HEK293 (cell line): ENCODE data around the gene CDK6.

Source experiments
- CTCF ChIP-seq: fragments of 450-650 bp; formaldehyde crosslinking; IDR thresholded peaks from 2 replicates; pipeline ENCODE4 v1.5.1; 2016; ENCODE audit warnings: missing biosample characterization, missing genetic modification characterization
- GLI4 ChIP-seq: fragments of 450-650 bp; formaldehyde crosslinking; IDR thresholded peaks from 2 replicates; pipeline ENCODE4 v1.5.1; 2016; ENCODE audit warnings: missing biosample characterization, missing genetic modification characterization
- HIC1 ChIP-seq: fragments of 450-650 bp; formaldehyde crosslinking; IDR thresholded peaks from 2 replicates; pipeline ENCODE4 v1.5.1; 2016; ENCODE audit warnings: missing biosample characterization, missing genetic modification characterization
- KLF10 ChIP-seq: fragments of 450-650 bp; IDR thresholded peaks from 2 replicates; pipeline ENCODE4 v1.5.1; 2018; ENCODE audit warnings: missing biosample characterization, mild to moderate bottlenecking, missing genetic modification characterization
- REST ChIP-seq: fragments of 450-650 bp; formaldehyde crosslinking; IDR thresholded peaks from 2 replicates; pipeline ENCODE4 v1.5.1; 2016; ENCODE audit warnings: missing biosample characterization, missing genetic modification characterization
- ZBTB8A ChIP-seq: fragments of 450-650 bp; formaldehyde crosslinking; IDR thresholded peaks from 2 replicates; pipeline ENCODE4 v1.5.1; 2016; ENCODE audit warnings: missing biosample characterization, missing genetic modification characterization
- ZNF138 ChIP-seq: fragments of 450-650 bp; formaldehyde crosslinking; IDR thresholded peaks from 2 replicates; pipeline ENCODE4 v1.5.1; 2016; ENCODE audit warnings: missing biosample characterization, missing genetic modification characterization, borderline replicate concordance
- ZNF148 ChIP-seq: fragments of 450-650 bp; formaldehyde crosslinking; IDR thresholded peaks from 2 replicates; pipeline ENCODE4 v1.5.0; 2017; ENCODE audit warnings: missing biosample characterization, missing genetic modification characterization, borderline replicate concordance
- ZNF157 ChIP-seq: fragments of 450-650 bp; formaldehyde crosslinking; IDR thresholded peaks from 2 replicates; pipeline ENCODE4 v1.5.1; 2016; ENCODE audit warnings: missing biosample characterization, missing genetic modification characterization
- ZNF175 ChIP-seq: fragments of 450-650 bp; formaldehyde crosslinking; IDR thresholded peaks from 2 replicates; pipeline ENCODE4 v1.5.1; 2016; ENCODE audit warnings: missing biosample characterization, missing genetic modification characterization
- ZNF221 ChIP-seq: fragments of 450-650 bp; formaldehyde crosslinking; IDR thresholded peaks from 2 replicates; pipeline ENCODE4 v1.5.1; 2017; ENCODE audit warnings: missing biosample characterization, missing genetic modification characterization, borderline replicate concordance
- ZNF280C ChIP-seq: fragments of 450-650 bp; formaldehyde crosslinking; IDR thresholded peaks from 2 replicates; pipeline ENCODE4 v1.5.1; 2016; ENCODE audit warnings: missing biosample characterization, missing genetic modification characterization
- ZNF292 ChIP-seq: fragments of 450-650 bp; formaldehyde crosslinking; IDR thresholded peaks from 2 replicates; pipeline ENCODE4 v1.5.1; 2016; ENCODE audit warnings: low read depth, missing biosample characterization, missing genetic modification characterization, borderline replicate concordance
- ZNF777 ChIP-seq: fragments of 450-650 bp; formaldehyde crosslinking; IDR thresholded peaks from 2 replicates; pipeline ENCODE4 v1.5.1; 2017; ENCODE audit warnings: missing biosample characterization, missing genetic modification characterization, borderline replicate concordance

- no peak for TF ChIP-seq CTCF
- TF ChIP-seq ZNF280C (tag by site-specific recombination) = no peak
- TF ChIP-seq GLI4 (tag by site-specific recombination) = no peak
- TF ChIP-seq REST (tag by site-specific recombination) = no peak
- TF ChIP-seq ZNF292 (tag by site-specific recombination) = no peak
- no peak for TF ChIP-seq ZBTB8A (tag by site-specific recombination)
- TF ChIP-seq ZNF157 = no peak
- TF ChIP-seq KLF10 (tag by site-specific recombination) = no peak
- no peak for TF ChIP-seq ZNF777
- TF ChIP-seq HIC1 = no peak
- TF ChIP-seq ZNF148 (tag by site-specific recombination) = no peak
- TF ChIP-seq ZNF175 = no peak
- TF ChIP-seq ZNF221 (tag by site-specific recombination) = no peak
- no peak for TF ChIP-seq ZNF138
Measured at GRCh38 chr7:92681633-92682032, 154.7 kb downstream of the CDK6 start.
